Left lobe of liver (tissue), 2 donors: ENCODE measurements around the gene GATAD2A. TPM values are rescaled to one million over a fixed set of nuclear protein-coding genes. Genes with fewer than 3 reads are reported as not detected.
"Not testable (repeated sequence)": the region's sequence is repeated elsewhere in the genome, so short reads cannot be mapped to it uniquely, and the experiment has no call there.

Experiments
- ATAC-seq: fragments of 200-7000 bp; cut with Tn5 transposase; one replicate; pipeline ENCODE4 v1.9.1; 2020; ENCODE audit warnings: mild to moderate bottlenecking, moderate library complexity
- DNase-seq: peaks from one replicate; pipeline ENCODE4 v3.0.0-alpha.2; 2020; ENCODE audit warnings: low spot score
- total RNA-seq: library from RNA; stranded (reverse); gene quantifications from one replicate; pipeline ENCODE4 v1.2.1, GENCODE V29; 2021
- donor health status: DM: no; HTN: no; CAD: no; lungs with moderate emphysema.
- donor health status: DM: no; HTN: yes; CAD: no.

GATAD2A gene
- total RNA-seq, 1 donor from 2014 or later, result 36.1 TPM

DNA sequence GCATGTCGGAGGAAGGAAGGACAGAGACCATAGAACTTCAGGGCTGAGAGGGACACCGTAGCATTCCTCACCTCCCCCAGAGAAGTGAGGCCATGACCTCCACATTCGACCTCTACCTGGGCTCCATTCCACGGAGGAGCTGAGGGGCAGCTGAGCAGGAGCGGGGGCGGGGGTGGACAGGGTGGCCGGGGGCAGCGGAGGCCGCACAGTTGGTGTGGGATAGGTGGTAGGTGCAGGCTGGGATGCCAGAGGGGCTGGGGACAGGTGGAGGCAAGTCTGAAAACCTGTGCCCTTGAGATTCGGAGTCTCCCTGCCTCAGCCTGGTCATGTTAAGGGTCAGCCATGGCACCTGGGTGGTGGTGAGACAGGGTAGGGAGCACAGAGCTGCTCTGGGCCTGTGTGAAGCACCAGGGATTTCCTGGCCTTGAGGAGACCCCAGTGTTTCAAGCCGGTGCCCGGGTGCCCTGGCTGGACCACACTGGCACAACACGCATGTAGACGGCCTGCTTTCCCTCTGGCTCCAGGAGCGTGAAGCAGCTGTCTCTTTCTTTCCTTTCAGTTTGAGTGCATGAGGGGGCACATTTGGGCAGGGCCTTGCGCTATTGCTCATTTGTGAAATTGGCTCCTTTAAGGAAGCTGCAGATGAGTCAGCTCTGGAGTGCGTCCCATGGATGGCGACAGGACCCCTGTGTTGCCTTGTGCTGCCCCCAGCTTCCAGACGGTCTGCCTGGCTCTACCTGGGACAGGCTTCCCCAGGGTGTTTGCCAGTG, 58.1 kb downstream of the GATAD2A start:
- ATAC-seq (no peak), DNase-seq (no peak)

DNA sequence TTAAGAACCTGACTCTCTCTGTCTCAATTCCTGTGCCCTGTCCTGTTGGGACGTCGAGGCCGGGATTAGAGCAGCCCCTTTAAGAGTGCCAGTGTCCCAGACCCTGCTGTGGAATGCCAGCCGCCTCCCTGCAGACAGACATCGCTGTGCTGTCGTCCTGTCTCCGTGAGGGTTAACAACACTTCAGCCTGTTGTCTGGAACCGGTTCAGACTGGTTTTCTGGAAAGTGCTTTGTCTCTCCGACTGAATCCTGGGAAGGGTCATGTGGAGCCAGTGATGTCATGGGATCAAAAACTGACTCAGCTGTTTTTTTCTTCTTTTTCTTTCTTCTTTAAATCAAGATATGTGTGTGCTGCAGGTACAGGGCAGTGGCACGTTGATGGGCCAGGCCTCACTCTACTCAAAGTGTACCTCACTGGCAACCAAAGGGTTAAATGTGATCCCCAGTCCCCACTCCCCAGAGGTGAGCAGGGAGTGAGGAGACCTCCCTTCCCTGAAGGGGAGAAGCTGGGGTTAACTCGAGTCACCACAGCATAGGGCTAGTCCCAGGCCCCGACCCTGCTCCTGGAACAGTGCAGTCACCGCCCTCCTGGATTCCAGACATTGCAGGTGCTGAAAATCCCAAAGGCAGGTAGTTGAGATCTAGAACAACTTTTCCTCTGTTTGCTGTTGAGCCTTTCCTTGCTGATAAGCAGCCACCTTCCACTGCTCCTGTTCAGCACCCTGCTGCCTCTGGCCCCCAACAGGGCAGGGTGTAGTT, 59.0 kb downstream of the GATAD2A start:
- DNase-seq, result no peak
- ATAC-seq, result no peak

DNA sequence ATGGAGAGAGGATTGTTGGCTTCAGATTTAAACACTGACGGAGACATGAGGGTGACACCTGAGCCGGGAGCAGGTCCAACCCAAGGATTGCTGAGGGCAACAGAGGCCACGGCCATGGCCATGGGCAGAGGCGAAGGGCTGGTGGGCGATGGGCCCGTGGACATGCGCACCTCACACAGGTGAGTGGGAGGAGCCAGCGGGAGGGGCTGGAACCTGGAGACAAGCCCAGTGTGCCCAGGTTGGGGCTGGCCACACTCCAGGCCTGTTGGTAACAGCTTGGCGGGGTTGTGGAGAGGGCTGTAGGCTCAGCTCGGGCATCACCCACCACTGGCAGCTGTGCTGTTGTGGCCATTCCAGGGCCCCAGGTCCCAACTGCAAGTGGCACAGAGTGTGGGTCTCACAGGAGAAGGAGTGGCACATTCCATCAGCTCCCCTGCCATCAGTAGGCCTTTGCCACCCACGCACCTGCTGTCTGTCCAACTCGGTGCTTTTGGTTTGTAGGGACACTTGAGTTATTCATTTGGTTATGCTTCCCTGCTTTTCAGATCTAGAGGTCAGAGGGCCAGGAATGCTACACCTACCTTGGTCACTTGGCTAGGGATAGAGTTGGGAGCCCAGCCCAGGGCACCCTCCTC, 60.1 kb downstream of the GATAD2A start:
- DNase-seq, result no peak
- ATAC-seq, result no peak

DNA sequence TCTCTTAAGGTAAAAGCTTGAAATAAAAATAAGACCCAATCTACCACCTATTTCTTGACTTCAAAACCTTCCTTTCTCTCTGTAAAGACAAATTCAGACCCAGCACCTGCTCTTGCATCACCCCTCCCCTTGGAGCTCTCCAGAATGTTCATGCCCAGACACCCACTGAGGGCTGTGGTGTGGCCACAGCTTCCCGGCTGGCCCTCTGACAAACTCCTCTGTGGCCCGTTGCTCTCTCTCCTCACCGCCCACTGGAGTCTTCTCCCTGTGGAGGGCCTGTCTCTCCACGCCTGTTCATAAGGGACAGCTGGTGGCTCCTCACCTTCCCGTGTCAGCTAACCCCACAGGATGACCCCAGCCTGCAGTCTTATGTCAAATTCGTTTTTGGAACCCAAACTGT, 60.7 kb downstream of the GATAD2A start:
- DNase-seq, result no peak
- no peak for ATAC-seq

DNA sequence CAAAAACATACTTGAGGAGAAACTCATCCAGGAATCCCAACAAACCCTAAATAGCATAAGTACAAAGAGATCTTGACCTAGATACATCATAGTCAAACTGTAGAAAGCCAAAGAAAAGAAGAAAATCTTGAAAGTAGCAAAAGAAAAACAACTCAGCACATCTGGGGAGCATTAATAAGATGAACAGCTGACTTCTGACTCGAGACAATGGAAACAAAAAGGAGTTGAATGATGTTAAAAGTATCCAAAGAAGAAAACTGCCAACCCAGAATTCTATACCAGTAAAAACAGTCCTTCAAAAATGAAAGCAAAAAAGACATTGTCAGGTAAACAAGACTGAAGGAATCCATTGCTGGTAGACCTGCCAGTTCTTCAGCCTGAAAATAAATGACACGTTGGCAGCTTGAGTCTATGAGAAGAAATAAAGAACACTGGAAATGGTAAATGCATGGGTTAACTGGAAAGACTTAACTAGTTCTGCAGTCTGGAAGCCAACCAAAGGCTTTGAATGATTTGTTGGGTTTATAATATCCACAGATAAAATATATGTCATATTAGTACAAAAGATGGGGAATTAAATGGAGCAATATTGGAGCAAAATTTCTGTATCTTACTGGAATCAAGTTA, 63.1 kb downstream of the GATAD2A start:
- no peak for ATAC-seq
- no peak for DNase-seq

DNA sequence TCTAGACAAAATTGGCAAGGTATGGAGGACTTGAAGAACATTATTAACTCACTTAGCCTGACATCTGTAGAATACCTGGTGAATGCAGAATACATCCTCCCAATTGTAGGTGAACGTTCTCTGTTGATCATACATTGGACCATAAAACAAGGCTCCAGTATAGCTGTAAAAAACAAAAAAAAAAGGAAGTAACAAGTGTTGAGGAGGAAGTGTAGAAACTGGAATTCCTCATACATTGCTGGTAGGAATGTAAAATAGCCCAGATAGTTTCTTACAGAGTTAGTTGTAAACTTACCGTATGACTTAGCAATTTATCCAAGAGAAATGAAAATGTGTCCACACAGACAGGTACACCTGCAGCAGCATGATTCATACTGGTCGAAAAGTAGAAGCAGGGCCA, 65.1 kb downstream of the GATAD2A start:
- DNase-seq, result no peak

DNA sequence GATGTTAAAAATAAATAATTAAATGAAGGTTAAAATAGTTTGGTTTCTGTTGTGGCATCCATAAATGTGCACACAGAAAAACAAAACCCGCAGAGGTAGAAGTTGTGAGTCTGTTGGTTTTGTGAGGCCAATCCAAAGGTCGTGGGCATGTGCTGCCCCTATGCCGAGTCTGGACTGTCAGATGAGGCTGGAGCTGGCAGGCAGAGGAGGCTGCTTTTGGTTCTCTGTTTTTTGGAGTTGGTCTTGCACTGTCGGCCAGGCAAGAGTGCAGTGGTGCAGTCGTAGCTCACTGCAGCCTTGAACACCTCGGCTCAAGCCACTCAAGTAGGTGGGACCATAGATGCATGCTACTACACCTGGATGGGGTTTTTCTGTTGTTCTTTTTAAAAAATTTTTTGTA, 66.2 kb downstream of the GATAD2A start:
- ATAC-seq, result peak; percentile 66
- no peak for DNase-seq

More for the DNA sequence above, 65.1 kb downstream of the GATAD2A start:
- ATAC-seq, result no peak

DNA sequence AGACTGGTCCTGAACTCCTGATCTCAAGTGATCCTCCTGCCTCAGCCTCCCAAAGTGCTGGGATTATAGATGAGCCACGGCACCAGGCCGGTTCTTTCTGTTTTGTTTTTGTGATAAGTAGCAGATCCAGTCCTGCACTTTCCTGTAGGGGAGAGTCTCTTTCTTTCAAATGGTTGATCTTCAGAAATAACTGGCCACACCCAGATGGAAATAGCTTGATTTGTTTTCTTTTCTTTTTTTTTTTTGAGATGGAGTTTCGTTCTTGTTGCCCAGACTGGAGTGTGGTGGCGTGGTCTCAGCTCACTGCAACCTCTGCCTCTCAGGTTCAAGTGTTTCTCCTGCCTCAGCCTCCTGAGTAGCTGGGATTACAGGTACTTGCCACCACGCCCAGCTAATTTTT, 66.6 kb downstream of the GATAD2A start:
- DNase-seq, ATAC-seq: not testable (repeated sequence)

DNA sequence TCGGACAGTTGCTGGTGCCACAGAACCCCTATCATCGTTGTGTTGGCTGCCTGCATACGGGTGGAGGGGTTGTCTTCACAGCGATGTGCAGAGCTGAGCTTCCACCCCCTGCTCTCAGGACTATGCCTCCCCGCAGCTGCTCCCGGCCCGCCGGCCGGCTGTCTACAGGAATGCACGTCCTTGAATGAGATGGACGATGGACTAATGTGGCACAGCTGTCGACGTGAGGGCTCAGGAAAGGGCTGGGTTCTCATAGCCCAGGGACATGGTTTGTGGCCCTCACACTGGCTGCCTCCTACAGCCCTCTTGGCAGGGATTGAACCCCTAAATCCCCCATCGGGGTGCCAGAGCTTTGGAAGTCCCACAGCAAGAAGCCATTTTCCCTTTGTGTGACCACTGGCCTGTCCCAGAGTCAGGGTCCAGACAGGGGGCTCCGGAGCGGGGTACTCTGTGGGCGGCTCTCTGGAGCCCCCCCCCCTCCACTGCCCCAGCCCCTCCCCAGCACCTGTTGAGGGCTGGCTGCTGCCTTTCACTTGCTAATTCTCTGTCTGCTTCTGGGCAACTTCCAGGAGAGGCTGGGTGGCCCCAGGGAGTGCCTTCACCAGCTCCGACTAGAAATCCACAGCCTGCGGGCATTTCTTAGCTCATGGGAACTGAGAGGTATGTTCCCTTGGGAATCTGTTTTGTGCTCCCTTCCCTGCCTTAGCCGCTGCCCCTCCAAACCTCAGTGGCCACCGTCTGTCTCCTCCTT, 69.7 kb downstream of the GATAD2A start:
- DNase-seq, result no peak
- ATAC-seq, result no peak

DNA sequence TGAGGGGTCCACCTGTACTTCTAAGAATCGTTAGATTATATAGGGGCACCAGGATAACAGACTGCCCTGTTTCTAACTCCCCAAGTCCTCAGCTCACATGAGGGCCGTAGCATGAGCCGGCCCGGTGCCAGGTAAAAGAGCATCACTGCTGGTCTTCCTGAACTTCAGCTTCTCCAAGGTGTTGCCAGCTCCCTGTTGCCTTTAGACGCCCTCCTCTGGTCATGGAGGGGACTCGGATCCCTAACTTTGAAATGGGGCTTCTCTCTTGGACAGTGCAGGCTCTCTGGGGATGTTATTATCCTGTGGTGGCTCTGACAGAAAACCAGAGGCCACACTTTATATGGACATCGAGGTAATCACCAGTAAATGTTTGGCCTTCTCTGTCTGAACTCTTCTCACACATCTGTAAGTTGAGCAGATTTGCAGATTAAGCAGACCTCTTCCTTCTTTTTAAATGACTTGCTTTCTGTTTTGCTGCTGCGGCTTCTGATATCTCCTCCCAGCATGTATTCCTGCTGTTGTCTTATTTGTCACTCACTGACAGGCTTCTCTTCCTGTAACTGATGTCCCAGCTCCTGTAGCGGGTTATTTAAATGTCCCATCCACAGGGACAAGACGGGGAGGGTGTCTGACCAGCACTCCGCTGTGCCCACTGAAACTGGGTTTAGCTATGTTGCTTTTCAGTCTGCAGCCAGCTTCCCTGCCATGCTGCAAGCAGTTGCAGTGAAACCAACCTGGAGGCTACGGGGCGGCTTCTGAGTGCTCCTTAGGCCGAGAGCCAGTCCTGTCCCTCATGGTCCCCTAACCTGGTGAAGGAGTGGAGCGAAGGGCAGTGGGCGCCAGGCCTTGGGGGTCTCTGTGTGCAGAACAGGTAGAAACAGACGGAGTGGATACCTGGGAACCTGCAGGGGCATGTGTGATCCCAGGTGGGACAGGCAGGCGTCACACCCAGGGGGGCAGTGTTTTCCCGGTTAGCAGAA, 70.7 kb downstream of the GATAD2A start:
- peak; percentile 50 for ATAC-seq
- no peak for DNase-seq

DNA sequence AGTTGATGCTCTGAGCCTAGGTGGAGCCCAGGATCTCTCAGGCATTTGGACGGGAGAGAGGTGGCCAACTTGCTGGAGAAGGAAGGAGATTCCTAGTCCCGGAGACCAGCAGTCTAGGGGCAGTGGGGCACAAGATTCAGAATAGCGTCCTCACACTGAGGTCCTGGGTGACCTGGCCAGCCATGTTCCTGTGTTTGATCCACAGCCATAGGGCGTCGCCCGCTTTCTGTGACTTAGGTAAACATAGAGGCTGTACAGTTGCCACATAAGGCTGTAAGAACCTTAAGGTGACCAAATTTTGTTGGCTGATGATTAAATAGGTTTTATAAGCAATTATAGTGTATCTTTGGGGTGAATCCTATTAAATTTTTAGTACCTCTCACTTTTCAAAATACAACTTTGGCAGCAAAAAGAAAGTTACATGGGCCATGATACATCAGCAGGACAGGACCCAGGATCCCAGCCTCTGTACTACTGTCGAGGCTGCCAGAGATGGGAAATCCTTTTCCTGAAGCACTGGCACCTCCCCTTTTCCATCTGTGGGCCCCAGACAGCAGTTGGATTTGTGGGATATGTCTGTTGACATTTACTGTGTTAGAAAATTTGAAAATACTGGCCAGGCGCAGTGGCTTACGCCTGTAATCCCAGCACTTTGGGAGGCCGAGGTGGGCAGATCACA, 72.4 kb downstream of the GATAD2A start:
- ATAC-seq, result peak; percentile 84
- no peak for DNase-seq

DNA sequence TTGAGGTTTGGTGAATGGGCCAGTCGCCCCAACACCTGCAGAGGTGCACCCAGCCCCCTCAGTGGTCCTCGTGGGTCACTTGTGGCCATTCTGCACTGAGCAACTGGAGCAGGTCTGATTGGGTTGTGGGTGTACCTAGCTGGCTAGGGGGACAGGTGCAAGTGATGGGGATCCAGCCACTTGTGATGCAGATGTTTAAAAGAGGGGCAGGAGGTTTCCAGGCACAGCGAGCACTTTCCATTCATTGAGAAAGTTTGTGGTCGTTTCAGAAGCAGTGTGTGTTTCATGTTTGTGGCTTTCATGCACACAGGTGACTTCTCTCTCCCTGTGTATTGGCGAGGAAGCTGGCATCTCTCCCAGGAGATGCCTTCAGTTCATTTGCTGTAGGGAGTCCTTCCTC, 75.2 kb downstream of the GATAD2A start:
- no peak for ATAC-seq
- no peak for DNase-seq

DNA sequence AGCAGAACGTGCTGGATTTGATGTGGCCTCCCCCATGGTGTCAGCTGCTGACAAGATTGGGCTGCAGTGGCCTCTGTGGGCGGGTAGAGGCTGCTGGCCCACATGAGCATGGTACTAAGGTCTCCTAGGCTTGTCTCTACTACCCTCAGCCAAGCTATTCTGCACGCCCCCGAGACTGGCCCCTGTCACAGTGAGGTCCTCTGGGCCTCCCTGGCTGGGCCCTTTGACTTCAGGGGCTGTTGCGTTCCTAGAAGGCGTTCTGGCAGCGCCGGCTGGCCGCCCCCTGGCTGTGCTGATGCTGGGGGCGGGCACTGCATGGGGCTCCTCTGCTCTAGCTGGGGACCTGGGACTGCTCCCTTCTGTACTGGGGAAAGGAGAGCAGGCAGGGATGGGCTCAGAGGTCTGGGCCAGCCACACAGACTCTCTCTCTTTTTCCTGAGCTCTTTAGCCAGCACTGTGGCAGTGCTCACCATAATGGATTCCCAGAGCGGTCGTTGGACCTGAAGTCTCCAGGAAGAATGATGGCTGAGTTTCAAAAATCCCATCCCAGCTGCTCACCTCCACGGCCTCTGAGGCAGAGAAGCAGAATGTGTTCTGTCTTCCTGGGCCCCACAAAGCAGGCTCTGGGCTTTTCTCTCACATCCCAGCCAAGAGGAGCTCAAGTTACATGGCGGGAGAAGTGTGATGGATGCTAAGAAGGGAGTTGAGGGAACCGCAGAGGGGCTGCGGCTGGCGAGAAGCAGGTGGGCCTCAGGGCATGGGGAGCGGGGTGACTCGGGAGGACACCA, 77.5 kb downstream of the GATAD2A start:
- ATAC-seq, result no peak

DNA sequence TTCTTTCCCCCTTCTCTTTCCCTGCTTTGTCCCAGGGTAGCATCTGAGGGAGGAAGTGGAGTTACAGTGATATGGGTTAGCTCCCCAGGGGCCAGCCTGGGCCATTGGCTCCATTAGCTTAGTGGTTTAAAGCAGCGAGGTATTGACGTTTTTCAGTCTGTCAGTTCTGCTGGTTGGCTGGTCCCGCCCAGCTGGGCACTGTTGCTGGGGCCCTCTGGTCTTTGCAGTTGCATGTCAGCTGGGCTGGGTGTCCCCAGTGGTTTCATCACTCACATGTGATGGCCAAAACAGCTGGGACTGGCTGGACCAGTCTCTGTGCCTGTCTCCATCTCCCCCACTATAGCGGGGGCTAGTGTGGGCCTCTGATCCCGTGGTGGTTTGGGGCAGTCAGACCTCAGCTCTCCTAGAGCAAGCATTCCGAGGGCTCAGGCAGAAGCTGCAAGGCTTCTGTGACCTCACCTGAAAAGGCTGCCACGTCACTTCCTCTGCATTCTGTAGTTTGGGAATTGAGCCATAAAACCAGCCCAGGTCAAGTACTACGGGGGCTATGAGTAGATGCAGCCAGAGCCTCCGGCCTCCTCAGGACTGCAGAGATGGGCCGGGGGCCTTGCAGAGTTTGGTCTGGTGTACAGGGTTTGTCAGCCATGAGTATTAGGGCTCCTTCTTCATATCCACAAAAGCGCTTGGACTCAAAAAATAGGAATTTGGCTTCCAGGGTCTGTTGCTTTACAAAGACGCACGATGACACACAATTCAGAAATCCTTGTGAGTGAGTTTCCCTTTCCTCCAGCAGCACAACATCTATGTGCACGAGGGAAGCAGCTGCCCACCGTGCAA, 79.9 kb downstream of the GATAD2A start:
- DNase-seq (no peak), ATAC-seq (no peak)

More for the DNA sequence above, 77.5 kb downstream of the GATAD2A start:
- no peak for DNase-seq

DNA sequence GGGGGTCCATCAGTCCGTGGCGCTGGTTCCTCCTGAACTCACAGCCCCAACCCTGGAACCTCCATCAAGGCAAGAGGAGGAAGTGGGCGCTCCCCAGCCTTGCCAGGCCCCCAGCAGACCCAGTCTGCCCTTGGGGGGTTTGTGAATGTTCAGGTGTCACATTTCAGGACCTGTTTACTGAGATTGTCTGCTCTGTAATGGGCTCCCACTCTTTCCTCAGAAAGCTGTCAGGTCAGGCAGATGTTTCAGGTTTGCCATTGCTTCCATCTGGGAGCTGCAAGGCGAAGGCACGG, 80.5 kb downstream of the GATAD2A start:
- ATAC-seq (no peak), DNase-seq (no peak)

DNA sequence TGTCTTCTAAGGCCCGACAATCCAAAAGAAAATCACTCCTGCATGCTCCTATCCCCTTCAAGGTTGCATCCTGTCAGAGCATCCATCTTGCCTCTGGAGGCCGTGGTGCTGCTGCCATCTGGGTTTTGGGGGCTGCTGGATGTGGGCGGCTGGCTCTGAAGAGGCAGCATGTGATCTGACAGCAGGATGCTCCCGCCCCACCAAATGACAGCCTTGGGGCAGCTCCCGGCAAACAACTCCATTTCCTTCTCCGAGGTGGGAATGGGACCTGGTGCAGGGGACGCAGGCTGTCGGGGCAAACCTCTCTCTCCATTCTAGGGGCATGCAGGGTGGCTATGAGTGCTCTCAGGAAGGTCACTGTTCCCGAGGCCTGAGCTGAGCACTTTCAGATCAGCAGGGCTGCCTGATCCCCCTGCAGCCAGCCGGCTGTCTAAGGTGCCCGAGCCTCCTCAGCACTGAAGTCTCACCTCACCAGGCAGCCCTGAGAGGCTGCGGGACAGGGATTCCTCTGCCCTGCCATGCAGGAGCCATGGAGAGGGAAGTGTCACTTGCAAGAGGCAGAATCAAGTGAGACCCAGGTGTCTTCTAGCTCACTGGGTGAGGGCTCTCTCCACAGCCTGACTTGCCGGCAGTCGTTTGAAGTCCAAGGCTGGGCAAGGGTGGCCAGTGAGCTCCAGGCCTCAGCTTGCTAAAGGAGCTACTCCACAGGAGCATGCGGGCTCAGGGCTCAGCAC, 81.0 kb downstream of the GATAD2A start:
- no peak for DNase-seq
- ATAC-seq, result no peak
